ENCODE measurements around the gene SERPINB8. TPM values are rescaled to one million over a fixed set of nuclear protein-coding genes. Genes with fewer than 3 reads are reported as not detected.

The SERPINB8 gene
- total RNA-seq, 3 donors from 2014 or later: 10.7 to 27.3 (median 12.3) TPM

- H3K4me3 ChIP-seq: no peak overlapping the region
- ATAC-seq: peak; percentile 29
- DNase-seq: no peak
- TF ChIP-seq, protein P1, sequence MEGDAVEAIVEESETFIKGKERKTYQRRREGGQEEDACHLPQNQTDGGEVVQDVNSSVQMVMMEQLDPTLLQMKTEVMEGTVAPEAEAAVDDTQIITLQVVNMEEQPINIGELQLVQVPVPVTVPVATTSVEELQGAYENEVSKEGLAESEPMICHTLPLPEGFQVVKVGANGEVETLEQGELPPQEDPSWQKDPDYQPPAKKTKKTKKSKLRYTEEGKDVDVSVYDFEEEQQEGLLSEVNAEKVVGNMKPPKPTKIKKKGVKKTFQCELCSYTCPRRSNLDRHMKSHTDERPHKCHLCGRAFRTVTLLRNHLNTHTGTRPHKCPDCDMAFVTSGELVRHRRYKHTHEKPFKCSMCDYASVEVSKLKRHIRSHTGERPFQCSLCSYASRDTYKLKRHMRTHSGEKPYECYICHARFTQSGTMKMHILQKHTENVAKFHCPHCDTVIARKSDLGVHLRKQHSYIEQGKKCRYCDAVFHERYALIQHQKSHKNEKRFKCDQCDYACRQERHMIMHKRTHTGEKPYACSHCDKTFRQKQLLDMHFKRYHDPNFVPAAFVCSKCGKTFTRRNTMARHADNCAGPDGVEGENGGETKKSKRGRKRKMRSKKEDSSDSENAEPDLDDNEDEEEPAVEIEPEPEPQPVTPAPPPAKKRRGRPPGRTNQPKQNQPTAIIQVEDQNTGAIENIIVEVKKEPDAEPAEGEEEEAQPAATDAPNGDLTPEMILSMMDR (IDR thresholded peaks at IDR 0.05): no peak
- intact Hi-C loops (cut with DNase I, micrococcal nuclease): no loop called here
- H3K9me3 ChIP-seq: no peaks in the 10 kb centered on the region
- H3K36me3 ChIP-seq (ENCODE audit: low read depth): no peaks in the 10 kb centered on the region
- peaks cover 7% of the 10 kb centered on the region for H3K4me1 ChIP-seq (ENCODE audit: low read depth)
Observed at GRCh38 chr18:63981719-63982118, 11.8 kb downstream of the SERPINB8 start.

- H3K9me3 ChIP-seq: no peaks in the 10 kb centered on the region
- ATAC-seq (no peak), DNase-seq (no peak)
- H3K36me3 ChIP-seq (ENCODE audit: low read depth): no peaks in the 10 kb centered on the region
- intact Hi-C loops (cut with DNase I, micrococcal nuclease): no loop called here
- TF ChIP-seq, protein P1 (IDR thresholded peaks at IDR 0.05): no peak
- no peak overlapping the region for H3K4me3 ChIP-seq
- peaks cover 7% of the 10 kb centered on the region for H3K4me1 ChIP-seq (ENCODE audit: low read depth)
Observed at GRCh38 chr18:63982361-63982760, 12.5 kb downstream of the SERPINB8 start.

DNA sequence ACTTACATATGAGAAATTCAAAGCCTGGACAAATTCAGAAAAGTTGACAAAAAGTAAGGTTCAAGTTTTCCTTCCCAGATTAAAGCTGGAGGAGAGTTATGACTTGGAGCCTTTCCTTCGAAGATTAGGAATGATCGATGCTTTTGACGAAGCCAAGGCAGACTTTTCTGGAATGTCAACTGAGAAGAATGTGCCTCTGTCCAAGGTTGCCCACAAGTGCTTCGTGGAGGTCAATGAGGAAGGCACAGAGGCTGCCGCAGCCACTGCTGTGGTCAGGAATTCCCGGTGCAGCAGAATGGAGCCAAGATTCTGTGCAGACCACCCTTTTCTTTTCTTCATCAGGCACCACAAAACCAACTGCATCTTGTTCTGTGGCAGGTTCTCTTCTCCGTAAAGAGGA, 17.0 kb downstream of the SERPINB8 start:
- Histone ChIP-seq H3K9me3 (no peaks in the 10 kb centered on the region), H3K36me3 (ENCODE audit: low read depth) (no peaks in the 10 kb centered on the region), H3K4me1 (ENCODE audit: low read depth) (no peaks in the 10 kb centered on the region), H3K4me3 (no peak overlapping the region)
- intact Hi-C loops (cut with DNase I, micrococcal nuclease): no loop called here
- ATAC-seq: no peak
- TF ChIP-seq, protein P1 (IDR thresholded peaks at IDR 0.05): no peak
- no peak for DNase-seq

- TF ChIP-seq, protein P1 (IDR thresholded peaks at IDR 0.05): no peak
- Histone ChIP-seq H3K36me3 (ENCODE audit: low read depth) (no peaks in the 10 kb centered on the region), H3K4me1 (ENCODE audit: low read depth) (no peaks in the 10 kb centered on the region), H3K4me3 (no peak overlapping the region), H3K9me3 (no peaks in the 10 kb centered on the region)
- ATAC-seq (no peak), DNase-seq (no peak)
- intact Hi-C loops (cut with DNase I, micrococcal nuclease): no loop called here
Observed at GRCh38 chr18:63987743-63988142, 17.9 kb downstream of the SERPINB8 start.

DNA sequence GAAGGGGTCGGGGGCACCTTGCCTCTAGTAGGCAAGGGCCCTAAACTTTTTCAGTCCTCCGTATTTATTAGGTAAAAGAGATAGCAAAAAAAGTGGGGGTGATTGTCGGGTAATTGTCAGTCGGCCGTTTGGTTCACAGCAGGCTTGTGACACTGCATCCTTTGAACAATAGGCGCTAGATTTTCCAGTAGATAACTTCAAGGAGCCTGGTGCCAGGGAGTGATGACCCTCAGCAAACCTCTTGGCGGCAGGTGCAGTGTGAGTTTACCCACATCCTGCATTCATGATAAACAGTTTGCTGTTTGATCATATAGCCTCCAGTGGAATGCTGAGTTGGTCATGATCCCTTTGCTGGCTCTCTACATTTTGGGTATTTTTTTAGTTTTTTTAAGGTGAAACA, 22.9 kb downstream of the SERPINB8 start:
- TF ChIP-seq, protein P1 (IDR thresholded peaks at IDR 0.05): no peak
- no peaks in the 10 kb centered on the region for H3K4me1 ChIP-seq (ENCODE audit: low read depth)
- H3K4me3 ChIP-seq: no peak overlapping the region
- H3K9me3 ChIP-seq: no peaks in the 10 kb centered on the region
- no peaks in the 10 kb centered on the region for H3K36me3 ChIP-seq (ENCODE audit: low read depth)
- ATAC-seq: no peak
- DNase-seq: no peak
- intact Hi-C loops (cut with DNase I, micrococcal nuclease): no loop called here

DNA sequence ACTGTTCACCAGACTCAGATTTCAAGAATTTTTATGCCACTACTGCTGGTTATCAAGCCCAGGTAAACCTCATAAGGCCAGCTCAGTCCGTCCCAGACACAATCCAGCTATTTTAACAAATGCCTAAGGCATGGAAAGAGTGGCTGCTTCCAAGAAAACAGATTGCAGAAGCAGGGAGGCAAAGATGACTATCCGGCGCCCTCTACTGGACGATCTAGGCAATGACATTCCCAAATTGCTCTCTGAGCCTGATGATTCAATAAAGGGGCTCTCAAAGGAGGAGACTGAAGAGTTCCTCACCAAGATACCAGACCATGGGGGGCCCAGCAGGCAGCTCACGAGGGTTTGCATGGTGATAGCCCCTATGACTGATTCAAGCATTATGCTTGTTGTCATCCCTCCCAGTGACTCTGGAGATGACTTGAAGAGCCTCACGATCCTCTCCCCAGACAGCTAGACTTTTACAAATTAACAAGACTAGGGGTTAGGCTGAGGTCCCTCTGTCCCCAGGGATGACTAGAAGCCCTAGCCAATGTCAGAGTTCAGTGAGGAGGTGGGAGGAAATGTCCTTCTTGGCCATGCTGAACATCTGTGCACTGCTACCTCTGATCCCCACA, 25.0 kb downstream of the SERPINB8 start:
- peak; percentile 77 for ATAC-seq
- intact Hi-C loops (cut with DNase I, micrococcal nuclease): no loop called here

More for the DNA sequence above, 25.0 kb downstream of the SERPINB8 start:
- Histone ChIP-seq H3K36me3 (ENCODE audit: low read depth) (no peaks in the 10 kb centered on the region), H3K9me3 (no peaks in the 10 kb centered on the region), H3K4me3 (no peak overlapping the region), H3K4me1 (ENCODE audit: low read depth) (no peaks in the 10 kb centered on the region)
- peak in 2 of 3 donors; percentile 42 to 60 for DNase-seq
- TF ChIP-seq, protein P1 (IDR thresholded peaks at IDR 0.05): peak; percentile 62
